Liver (tissue), 9 donors: ENCODE data around the gene PIWIL1. TPM values are rescaled to one million over a fixed set of nuclear protein-coding genes. Genes with fewer than 3 reads are reported as not detected.
A peak's percentile ranks its signal among the peaks of the same experiment; 100 is the strongest.

Experiments
- DNase-seq: peaks from one replicate; pipeline ENCODE4 v3.0.0-alpha.2; 2017; ENCODE audit warnings: low spot score
- H3K27ac ChIP-seq, 2 donors: one replicate each; pipeline ENCODE4 v1.7.0; 2013; ENCODE audit warnings: inconsistent platforms in 2 of 2, low read length in 2 of 2, control low read depth in 1 of 2, low read depth in 1 of 2, mild to moderate bottlenecking in 1 of 2
- H3K27me3 ChIP-seq, 4 donors: one replicate each; pipeline versions ENCODE4 v1.6.1 to v1.7.0; 2013; ENCODE audit warnings: low read length in 3 of 4, inconsistent platforms in 1 of 4, mild to moderate bottlenecking in 1 of 4, moderate library complexity in 1 of 4; ENCODE audit not compliant: control insufficient read depth in 4 of 4, insufficient read depth in 4 of 4
- H3K36me3 ChIP-seq, 4 donors: one replicate each; pipeline versions ENCODE4 v1.6.1 to v1.7.0; 2013; ENCODE audit warnings: low read length in 3 of 4, mild to moderate bottlenecking in 3 of 4, low read depth in 1 of 4, moderate library complexity in 1 of 4; ENCODE audit not compliant: control insufficient read depth in 4 of 4, insufficient read depth in 3 of 4
- H3K4me1 ChIP-seq, 4 donors: one replicate each; pipeline versions ENCODE4 v1.6.1 to v1.7.0; 2013; ENCODE audit warnings: low read length in 3 of 4, mild to moderate bottlenecking in 3 of 4, moderate library complexity in 1 of 4; ENCODE audit not compliant: control insufficient read depth in 4 of 4, insufficient read depth in 4 of 4
- H3K4me3 ChIP-seq, 3 donors: one replicate each; pipeline versions ENCODE4 v1.6.1 to v1.7.0; 2013; ENCODE audit warnings: low read length in 3 of 3, control low read depth in 1 of 3, low read depth in 1 of 3, mild to moderate bottlenecking in 1 of 3
- H3K9ac ChIP-seq, 2 donors: one replicate each; pipeline ENCODE4 v1.7.0; 2013; ENCODE audit warnings: low read length in 2 of 2, mild to moderate bottlenecking in 2 of 2, moderate library complexity in 2 of 2, control low read depth in 1 of 2, low read depth in 1 of 2
- H3K9me3 ChIP-seq, 4 donors: one replicate each; pipeline versions ENCODE4 v1.6.1 to v1.7.0; 2013; ENCODE audit warnings: low read length in 3 of 4; ENCODE audit not compliant: control insufficient read depth in 4 of 4
- EGR1 ChIP-seq, 2 donors: IDR thresholded peaks; 2 replicates each; pipeline ENCODE4 v1.6.1; 2016 to 2018; ENCODE audit warnings: antibody characterized with exemption in 2 of 2, low read depth in 2 of 2
- FOXA1 ChIP-seq: IDR thresholded peaks from 2 replicates; pipeline ENCODE4 v1.6.1; 2016; ENCODE audit warnings: antibody characterized with exemption
- FOXA2 ChIP-seq: IDR thresholded peaks from 2 replicates; pipeline ENCODE4 v1.6.1; 2016; ENCODE audit warnings: antibody characterized with exemption
- GABPA ChIP-seq, 2 donors: IDR thresholded peaks in 1 of 2; conservative IDR thresholded peaks in 1 of 2; 2 replicates each; pipeline ENCODE4 v1.6.1; 2016; ENCODE audit warnings: antibody characterized with exemption in 2 of 2, mild to moderate bottlenecking in 1 of 2, moderate library complexity in 1 of 2
- HNF4A ChIP-seq, 2 donors: conservative IDR thresholded peaks; 2 replicates each; pipeline ENCODE4 v1.6.1; 2016; ENCODE audit warnings: antibody characterized with exemption in 2 of 2, mild to moderate bottlenecking in 2 of 2
- HNF4G ChIP-seq: IDR thresholded peaks from 2 replicates; pipeline ENCODE4 v1.6.1; 2016; ENCODE audit warnings: antibody characterized with exemption
- JUND ChIP-seq, 2 donors: IDR thresholded peaks; 2 replicates each; pipeline ENCODE4 v1.6.1; 2016; ENCODE audit warnings: antibody characterized with exemption in 2 of 2
- NR2F2 ChIP-seq: IDR thresholded peaks from 2 replicates; pipeline ENCODE4 v1.6.1; 2016; ENCODE audit warnings: antibody characterized with exemption
- RAD21 ChIP-seq, 2 donors: IDR thresholded peaks; 2 replicates each; pipeline ENCODE4 v1.6.1; 2016; ENCODE audit warnings: antibody characterized with exemption in 2 of 2, mild to moderate bottlenecking in 2 of 2
- REST ChIP-seq: IDR thresholded peaks from 2 replicates; pipeline ENCODE4 v1.6.1; 2016; ENCODE audit warnings: antibody characterized with exemption, mild to moderate bottlenecking
- RXRA ChIP-seq, 2 donors: IDR thresholded peaks; 2 replicates each; pipeline ENCODE4 v1.6.1; 2017 to 2018; ENCODE audit warnings: antibody characterized with exemption in 2 of 2, mild to moderate bottlenecking in 1 of 2
- SP1 ChIP-seq: IDR thresholded peaks from 2 replicates; pipeline ENCODE4 v1.6.1; 2018; ENCODE audit warnings: antibody characterized with exemption, mild to moderate bottlenecking
- TAF1 ChIP-seq: conservative IDR thresholded peaks from 2 replicates; pipeline ENCODE4 v1.6.1; 2016; ENCODE audit warnings: antibody characterized with exemption, mild to moderate bottlenecking
- YY1 ChIP-seq: IDR thresholded peaks from 2 replicates; pipeline ENCODE4 v1.6.1; 2016; ENCODE audit warnings: antibody characterized with exemption, mild to moderate bottlenecking
- ZBTB33 ChIP-seq: IDR thresholded peaks from 2 replicates; pipeline ENCODE4 v1.6.1; 2016; ENCODE audit warnings: antibody characterized with exemption
- WGBS: extraction: QIAGEN DNeasy Blood & Tissue Kit; methylation state at CpG from one replicate; pipeline ENCODE4 v1.1.7; 2013; 5-methylcytosine and 5-hydroxymethylcytosine counted together
- polyA plus RNA-seq, 2 donors: library from polyadenylated mRNA; stranded (reverse) in 1 of 2; unstranded in 1 of 2; fragments of 200-250 nt in 1 of 2; fragments of >200 nt in 1 of 2; fragmentation: Nextera tagmentation in 1 of 2; extraction: Ambion mirVana in 1 of 2; gene quantifications; one replicate each; pipeline versions ENCODE4 v1.2.1 to v1.2.3, GENCODE V29; 2013 to 2015
- total RNA-seq, 2 donors: library from RNA; depleted of rRNA; stranded (reverse); fragments of >200 nt; gene quantifications; one replicate each; pipeline ENCODE4 v1.2.3, GENCODE V29; 2014
- TF ChIP-seq, protein P1 (sequence below): IDR thresholded peaks from 2 replicates; pipeline ENCODE4 v1.6.1; 2016; ENCODE audit warnings: antibody characterized with exemption
- TF ChIP-seq, protein P2 (sequence below): IDR thresholded peaks from 2 replicates; pipeline ENCODE4 v1.6.1; 2016; ENCODE audit warnings: antibody characterized with exemption
- TF ChIP-seq, protein P3 (sequence below): fragments of 150-350 bp; IDR thresholded peaks from 2 replicates; pipeline ENCODE4 v1.5.1; 2017; ENCODE audit warnings: improper control_type of control experiment, low read depth, low read length; ENCODE audit not compliant: missing input control
- donor health status: healthy.
- donor health status: healthy.
- donor health status: healthy.
- donor health status: healthy.
- donor health status: healthy.

Gene PIWIL1
- total and polyA plus RNA-seq, 4 donors, result 0.01 TPM; not detected in 3

DNA sequence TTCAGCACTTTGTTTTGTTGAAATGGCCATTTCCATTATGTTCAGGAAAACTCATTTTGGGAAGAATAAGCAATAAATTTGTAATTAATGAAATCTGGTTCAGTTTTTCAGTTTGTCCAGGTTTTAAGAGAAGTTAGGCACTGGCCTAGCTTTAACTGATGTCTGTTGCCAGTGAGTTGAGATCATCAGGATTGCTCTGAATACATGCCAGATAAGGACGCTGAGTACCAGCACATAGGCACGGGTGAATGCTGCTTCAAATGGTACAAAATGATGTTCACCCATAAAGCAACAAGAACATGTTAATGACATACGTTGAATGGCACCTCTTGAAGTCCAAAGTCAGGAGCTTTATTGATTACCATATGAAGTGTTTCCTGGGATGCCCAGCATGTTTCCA lies 46.5 kb downstream of the PIWIL1 start:
- H3K9me3 ChIP-seq, result no peaks in the 10 kb centered on the region
- H3K36me3 ChIP-seq, result no peaks in the 10 kb centered on the region
- no peak overlapping the region for H3K27ac ChIP-seq
- H3K9ac ChIP-seq, result no peak overlapping the region
- H3K27me3 ChIP-seq, result no peaks in the 10 kb centered on the region
- TF ChIP-seq FOXA1 (no peak), RXRA (IDR thresholded peaks at IDR 0.05) (no peak), TAF1 (no peak), EGR1 (IDR thresholded peaks at IDR 0.05; ENCODE audit: low read depth in 2 of 2) (no peak), RAD21 (IDR thresholded peaks at IDR 0.05) (no peak), YY1 (no peak), HNF4A (conservative IDR thresholded peaks at IDR 0.05) (peak in 1 of 2 donors; percentile 14)
- H3K4me3 ChIP-seq, result no peak overlapping the region
- H3K4me1 ChIP-seq, result peaks cover 5 to 30% (median 24%) of the 10 kb centered on the region in 4 donors
- no peak for DNase-seq
- WGBS, result 32% methylated on average over 3 of the region's 3 CpGs

GRCh38 chr12:130385193-130385592 lies 47.5 kb downstream of the PIWIL1 start:
- no peak overlapping the region for H3K9ac ChIP-seq
- H3K27ac ChIP-seq, result no peak overlapping the region
- DNase-seq, result no peak
- H3K4me1 ChIP-seq, result peaks cover 5 to 30% (median 24%) of the 10 kb centered on the region in 4 donors
- H3K27me3 ChIP-seq, result no peaks in the 10 kb centered on the region
- no peaks in the 10 kb centered on the region for H3K9me3 ChIP-seq
- H3K36me3 ChIP-seq, result no peaks in the 10 kb centered on the region
- H3K4me3 ChIP-seq, result no peak overlapping the region
- peak; percentile 14 for TF ChIP-seq FOXA2
- no peak for TF ChIP-seq FOXA1
- TF ChIP-seq RAD21 (IDR thresholded peaks at IDR 0.05), result no peak
- TF ChIP-seq JUND (IDR thresholded peaks at IDR 0.05), result peak in 1 of 2 donors; percentile 46
- TF ChIP-seq, protein P1, sequence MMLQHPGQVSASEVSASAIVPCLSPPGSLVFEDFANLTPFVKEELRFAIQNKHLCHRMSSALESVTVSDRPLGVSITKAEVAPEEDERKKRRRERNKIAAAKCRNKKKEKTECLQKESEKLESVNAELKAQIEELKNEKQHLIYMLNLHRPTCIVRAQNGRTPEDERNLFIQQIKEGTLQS, result no peak
- no peak for TF ChIP-seq GABPA (IDR thresholded peaks at IDR 0.05 in 1 of 2, conservative IDR thresholded peaks at IDR 0.05 in 1 of 2)
- TF ChIP-seq HNF4A (conservative IDR thresholded peaks at IDR 0.05), result peak; percentile 77 to 94
- TF ChIP-seq HNF4G, result no peak
- no peak for TF ChIP-seq ZBTB33
- TF ChIP-seq NR2F2, result no peak
- TF ChIP-seq, protein P2, sequence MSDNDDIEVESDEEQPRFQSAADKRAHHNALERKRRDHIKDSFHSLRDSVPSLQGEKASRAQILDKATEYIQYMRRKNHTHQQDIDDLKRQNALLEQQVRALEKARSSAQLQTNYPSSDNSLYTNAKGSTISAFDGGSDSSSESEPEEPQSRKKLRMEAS, result no peak
- peak in 1 of 2 donors; percentile 70 for TF ChIP-seq RXRA (IDR thresholded peaks at IDR 0.05)
- peak in 1 of 2 donors; percentile 33 for TF ChIP-seq EGR1 (IDR thresholded peaks at IDR 0.05; ENCODE audit: low read depth in 2 of 2)
- peak; percentile 37 for TF ChIP-seq SP1
- TF ChIP-seq, protein P3, sequence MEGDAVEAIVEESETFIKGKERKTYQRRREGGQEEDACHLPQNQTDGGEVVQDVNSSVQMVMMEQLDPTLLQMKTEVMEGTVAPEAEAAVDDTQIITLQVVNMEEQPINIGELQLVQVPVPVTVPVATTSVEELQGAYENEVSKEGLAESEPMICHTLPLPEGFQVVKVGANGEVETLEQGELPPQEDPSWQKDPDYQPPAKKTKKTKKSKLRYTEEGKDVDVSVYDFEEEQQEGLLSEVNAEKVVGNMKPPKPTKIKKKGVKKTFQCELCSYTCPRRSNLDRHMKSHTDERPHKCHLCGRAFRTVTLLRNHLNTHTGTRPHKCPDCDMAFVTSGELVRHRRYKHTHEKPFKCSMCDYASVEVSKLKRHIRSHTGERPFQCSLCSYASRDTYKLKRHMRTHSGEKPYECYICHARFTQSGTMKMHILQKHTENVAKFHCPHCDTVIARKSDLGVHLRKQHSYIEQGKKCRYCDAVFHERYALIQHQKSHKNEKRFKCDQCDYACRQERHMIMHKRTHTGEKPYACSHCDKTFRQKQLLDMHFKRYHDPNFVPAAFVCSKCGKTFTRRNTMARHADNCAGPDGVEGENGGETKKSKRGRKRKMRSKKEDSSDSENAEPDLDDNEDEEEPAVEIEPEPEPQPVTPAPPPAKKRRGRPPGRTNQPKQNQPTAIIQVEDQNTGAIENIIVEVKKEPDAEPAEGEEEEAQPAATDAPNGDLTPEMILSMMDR, result no peak
- TF ChIP-seq TAF1, result no peak
- TF ChIP-seq YY1, result peak; percentile 32
- peak; percentile 36 for TF ChIP-seq REST
- 41% methylated on average over 4 of the region's 4 CpGs for WGBS
